Muscle of leg (tissue), 11 donors: ENCODE measurements around the gene TEC. TPM values are rescaled to one million over a fixed set of nuclear protein-coding genes. Genes with fewer than 3 reads are reported as not detected.
A peak's percentile ranks its signal among the peaks of the same experiment; 100 is the strongest.

Experiments used
- DNase-seq: peaks from one replicate; pipeline ENCODE4 v3.0.0; 2013
- H3K27ac ChIP-seq: one replicate; pipeline ENCODE4 v1.5.1; 2013; ENCODE audit warnings: mild to moderate bottlenecking, low read length, control low read depth
- H3K27me3 ChIP-seq: one replicate; pipeline ENCODE4 v1.6.1; 2013; ENCODE audit warnings: low read length; ENCODE audit not compliant: control insufficient read depth, insufficient read depth
- H3K36me3 ChIP-seq: one replicate; pipeline ENCODE4 v1.6.1; 2013; ENCODE audit warnings: low read length; ENCODE audit not compliant: control insufficient read depth, insufficient read depth
- H3K4me1 ChIP-seq: one replicate; pipeline ENCODE4 v1.6.1; 2013; ENCODE audit warnings: low read length; ENCODE audit not compliant: control insufficient read depth, insufficient read depth
- H3K4me3 ChIP-seq: one replicate; pipeline ENCODE4 v1.5.1; 2013; ENCODE audit warnings: low read length, control low read depth
- H3K9me3 ChIP-seq: replicated peaks from 2 replicates; pipeline ENCODE4 v1.6.1; 2013; ENCODE audit warnings: low read depth, low read length; ENCODE audit not compliant: control insufficient read depth
- WGBS: methylation state at CpG from one replicate; pipeline ENCODE4 v1.1.5; 2013; ENCODE audit warnings: missing lambda C conversion rate; ENCODE audit not compliant: insufficient coverage; 5-methylcytosine and 5-hydroxymethylcytosine counted together
- polyA plus RNA-seq, 8 donors: library from polyadenylated mRNA; unstranded; fragments of 120-200 nt; gene quantifications; one replicate each; pipeline versions ENCODE4 v1.2.1 to v1.2.3, GENCODE V29; 2013; ENCODE audit warnings: inconsistent platforms in 1 of 8, low replicate concordance in 1 of 8; ENCODE audit not compliant: insufficient read length in 8 of 8, insufficient read depth in 1 of 8
- total RNA-seq: library from RNA; stranded (reverse); fragments of 120-200 nt; gene quantifications from one replicate; pipeline ENCODE4 v1.2.4, GENCODE V29; 2013

TEC gene
- total and polyA plus RNA-seq, 9 donors: 0.23 to 1.3 (median 0.57) TPM

GRCh38 chr4:48205626-48206025 is 64.0 kb downstream of the TEC start:
- peak; percentile 13 for DNase-seq
- WGBS: 20% methylated on average over 1 of the region's 2 CpGs

GRCh38 chr4:48205107-48205506 is 64.5 kb downstream of the TEC start:
- Histone ChIP-seq H3K36me3 (no peaks in the 10 kb centered on the region), H3K9me3 (no peaks in the 10 kb centered on the region), H3K27ac (no peak overlapping the region), H3K27me3 (no peaks in the 10 kb centered on the region), H3K4me1 (no peaks in the 10 kb centered on the region), H3K4me3 (no peak overlapping the region)
- no CpG with 5 or more reads among the region's 2 CpGs for WGBS
- DNase-seq: peak; percentile 18

More at GRCh38 chr4:48205626-48206025, 64.0 kb downstream of the TEC start:
- Histone ChIP-seq H3K4me1 (no peaks in the 10 kb centered on the region), H3K9me3 (no peaks in the 10 kb centered on the region), H3K27ac (no peak overlapping the region), H3K27me3 (no peaks in the 10 kb centered on the region), H3K4me3 (no peak overlapping the region), H3K36me3 (no peaks in the 10 kb centered on the region)

- no peak for DNase-seq
- 22% methylated on average over 1 of the region's 3 CpGs for WGBS
- no peaks in the 10 kb centered on the region for H3K36me3 ChIP-seq
- no peak overlapping the region for H3K4me3 ChIP-seq
- no peak overlapping the region for H3K27ac ChIP-seq
- H3K4me1 ChIP-seq: no peaks in the 10 kb centered on the region
- H3K9me3 ChIP-seq: no peaks in the 10 kb centered on the region
- no peaks in the 10 kb centered on the region for H3K27me3 ChIP-seq
These were observed 65.8 kb downstream of the TEC start for GRCh38 chr4:48203819-48204218.

GRCh38 chr4:48197643-48198237 is 71.9 kb downstream of the TEC start:
- Histone ChIP-seq H3K9me3 (no peaks in the 10 kb centered on the region), H3K4me1 (no peaks in the 10 kb centered on the region), H3K27ac (no peak overlapping the region), H3K4me3 (no peak overlapping the region), H3K27me3 (no peaks in the 10 kb centered on the region), H3K36me3 (no peaks in the 10 kb centered on the region)
- DNase-seq: no peak
- WGBS: 74% methylated on average over 4 of the region's 5 CpGs

- H3K27ac ChIP-seq: no peak overlapping the region
- no peaks in the 10 kb centered on the region for H3K4me1 ChIP-seq
These were observed 72.7 kb downstream of the TEC start for GRCh38 chr4:48196758-48197504.

GRCh38 chr4:48195853-48196252 is 73.8 kb downstream of the TEC start:
- no peak for DNase-seq
- Histone ChIP-seq H3K27me3 (no peaks in the 10 kb centered on the region), H3K9me3 (no peaks in the 10 kb centered on the region), H3K36me3 (no peaks in the 10 kb centered on the region), H3K4me1 (no peaks in the 10 kb centered on the region), H3K27ac (no peak overlapping the region), H3K4me3 (no peak overlapping the region)
- 67% methylated on average over 1 of the region's 3 CpGs for WGBS

More at GRCh38 chr4:48196758-48197504, 72.7 kb downstream of the TEC start:
- Histone ChIP-seq H3K9me3 (no peaks in the 10 kb centered on the region), H3K4me3 (no peak overlapping the region), H3K36me3 (no peaks in the 10 kb centered on the region), H3K27me3 (no peaks in the 10 kb centered on the region)
- DNase-seq: no peak
- 50% methylated on average over 4 of the region's 9 CpGs for WGBS

GRCh38 chr4:48195374-48195773 is 74.3 kb downstream of the TEC start:
- Histone ChIP-seq H3K4me3 (no peak overlapping the region), H3K4me1 (no peaks in the 10 kb centered on the region), H3K27ac (no peak overlapping the region), H3K27me3 (no peaks in the 10 kb centered on the region), H3K36me3 (no peaks in the 10 kb centered on the region), H3K9me3 (no peaks in the 10 kb centered on the region)
- WGBS: 20% methylated on average over 1 of the region's 3 CpGs
- DNase-seq: peak; percentile 13

GRCh38 chr4:48194971-48195370 is 74.7 kb downstream of the TEC start:
- Histone ChIP-seq H3K36me3 (no peaks in the 10 kb centered on the region), H3K27ac (no peak overlapping the region), H3K4me3 (no peak overlapping the region), H3K4me1 (no peaks in the 10 kb centered on the region), H3K27me3 (no peaks in the 10 kb centered on the region), H3K9me3 (no peaks in the 10 kb centered on the region)
- DNase-seq: no peak
- WGBS: no CpG with 5 or more reads among the region's 1 CpG

- Histone ChIP-seq H3K4me3 (no peak overlapping the region), H3K27me3 (no peaks in the 10 kb centered on the region), H3K27ac (no peak overlapping the region), H3K36me3 (no peaks in the 10 kb centered on the region), H3K9me3 (no peaks in the 10 kb centered on the region), H3K4me1 (no peaks in the 10 kb centered on the region)
- DNase-seq: no peak
- 100% methylated on average over 1 of the region's 3 CpGs for WGBS
These were observed 75.6 kb downstream of the TEC start for GRCh38 chr4:48193921-48194468.

GRCh38 chr4:48193096-48193836 is 76.4 kb downstream of the TEC start:
- WGBS: 96% methylated on average over 4 of the region's 6 CpGs
- H3K9me3 ChIP-seq: no peaks in the 10 kb centered on the region
- H3K4me3 ChIP-seq: no peak overlapping the region
- H3K4me1 ChIP-seq: no peaks in the 10 kb centered on the region
- H3K36me3 ChIP-seq: no peaks in the 10 kb centered on the region
- DNase-seq: no peak
- no peaks in the 10 kb centered on the region for H3K27me3 ChIP-seq
- H3K27ac ChIP-seq: no peak overlapping the region
